GM18909 (cell line): ENCODE results near the gene BST2.
A peak's percentile ranks its signal among the peaks of the same experiment; 100 is the strongest.

ENCODE experiments used
- ATAC-seq: cut with Tn5 transposase; IDR thresholded peaks from one replicate; pipeline ENCODE4 v1.9.1; 2021; ENCODE audit warnings: mild to moderate bottlenecking; ENCODE audit not compliant: unreplicated experiment, poor library complexity

The BST2 gene, protein sequence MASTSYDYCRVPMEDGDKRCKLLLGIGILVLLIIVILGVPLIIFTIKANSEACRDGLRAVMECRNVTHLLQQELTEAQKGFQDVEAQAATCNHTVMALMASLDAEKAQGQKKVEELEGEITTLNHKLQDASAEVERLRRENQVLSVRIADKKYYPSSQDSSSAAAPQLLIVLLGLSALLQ

DNA sequence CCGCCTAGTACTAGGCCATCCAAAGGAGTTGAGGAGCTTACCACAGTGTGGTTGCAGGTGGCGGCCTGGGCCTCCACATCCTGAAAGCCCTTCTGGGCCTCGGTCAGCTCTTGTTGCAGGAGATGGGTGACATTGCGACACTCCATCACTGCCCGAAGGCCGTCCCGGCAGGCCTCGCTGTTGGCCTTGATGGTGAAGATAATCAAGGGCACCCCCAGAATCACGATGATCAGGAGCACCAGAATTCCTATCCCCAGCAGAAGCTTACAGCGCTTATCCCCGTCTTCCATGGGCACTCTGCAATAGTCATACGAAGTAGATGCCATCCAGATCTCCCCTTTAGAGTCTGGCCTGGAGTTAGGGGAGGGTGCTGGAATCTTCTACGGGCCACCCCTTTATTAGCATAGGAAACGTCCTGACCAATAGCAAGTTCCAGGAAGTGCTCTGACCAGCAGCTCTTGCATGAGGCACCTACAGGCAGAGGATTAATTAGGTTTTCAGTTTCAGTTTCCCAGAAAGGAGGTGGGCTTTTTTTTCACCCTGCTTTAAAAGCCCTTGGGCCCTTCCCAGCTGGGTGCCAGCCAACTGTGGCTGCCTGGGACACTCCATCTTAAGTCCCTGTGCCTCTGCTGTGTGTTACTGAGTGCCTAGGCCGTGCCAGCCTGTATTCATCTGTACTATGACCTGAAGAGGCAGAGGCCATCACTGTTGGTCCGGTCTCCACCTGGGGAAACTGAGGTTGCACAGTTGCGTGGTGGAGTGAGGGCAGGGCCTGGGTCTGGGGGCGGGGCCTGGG, at the start of gene BST2:
BST2 (minus strand) TSS at position 381 of the 796 bp plus-strand sequence; CDS start at position 326, 55 bp downstream.
- ATAC-seq: peak; percentile 81

DNA sequence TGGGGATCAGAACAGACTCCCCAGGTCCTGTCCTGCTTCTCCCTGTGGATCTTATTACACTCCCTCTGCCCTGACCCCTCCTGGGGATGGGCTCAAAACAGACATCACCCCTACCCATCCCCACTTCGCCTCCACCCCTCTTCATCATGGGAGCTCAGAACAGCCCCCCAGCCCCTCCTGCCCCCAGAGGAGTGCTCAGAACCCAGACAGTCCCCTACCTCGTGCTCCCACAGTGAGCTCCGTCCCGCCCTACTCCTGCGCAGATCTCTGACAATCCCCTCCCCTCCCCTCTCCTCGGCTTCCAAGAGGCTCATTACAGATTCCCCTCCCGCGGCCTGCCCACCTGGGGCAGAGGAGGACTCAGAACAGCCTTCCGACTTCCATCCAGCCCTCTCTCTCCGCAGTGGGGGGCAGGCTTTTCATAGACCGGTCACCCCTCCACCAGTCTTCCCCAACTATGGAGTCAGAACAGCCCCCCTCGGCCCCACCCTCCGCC, 49.2 kb upstream of the BST2 start:
- no peak for ATAC-seq

DNA sequence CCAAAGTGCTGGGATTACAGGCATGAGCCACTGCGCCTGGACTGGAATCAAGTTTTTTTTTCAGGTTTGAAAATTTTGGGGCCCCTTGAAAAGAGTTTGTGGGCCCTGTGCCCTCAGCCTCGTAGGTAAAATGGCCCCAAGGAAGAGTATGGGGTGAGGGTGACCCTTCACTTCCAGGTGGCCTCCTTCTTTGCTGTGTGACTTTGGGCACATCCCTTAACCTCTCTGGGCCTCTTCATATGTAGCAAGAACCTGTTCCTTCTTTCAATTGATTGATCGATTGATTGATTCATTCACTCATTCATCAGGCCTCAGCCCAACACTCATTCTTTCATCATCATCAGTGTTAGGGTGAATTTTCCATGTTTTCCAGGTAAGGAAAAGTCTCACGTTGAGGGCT, 46.4 kb upstream of the BST2 start:
- ATAC-seq: no peak

DNA sequence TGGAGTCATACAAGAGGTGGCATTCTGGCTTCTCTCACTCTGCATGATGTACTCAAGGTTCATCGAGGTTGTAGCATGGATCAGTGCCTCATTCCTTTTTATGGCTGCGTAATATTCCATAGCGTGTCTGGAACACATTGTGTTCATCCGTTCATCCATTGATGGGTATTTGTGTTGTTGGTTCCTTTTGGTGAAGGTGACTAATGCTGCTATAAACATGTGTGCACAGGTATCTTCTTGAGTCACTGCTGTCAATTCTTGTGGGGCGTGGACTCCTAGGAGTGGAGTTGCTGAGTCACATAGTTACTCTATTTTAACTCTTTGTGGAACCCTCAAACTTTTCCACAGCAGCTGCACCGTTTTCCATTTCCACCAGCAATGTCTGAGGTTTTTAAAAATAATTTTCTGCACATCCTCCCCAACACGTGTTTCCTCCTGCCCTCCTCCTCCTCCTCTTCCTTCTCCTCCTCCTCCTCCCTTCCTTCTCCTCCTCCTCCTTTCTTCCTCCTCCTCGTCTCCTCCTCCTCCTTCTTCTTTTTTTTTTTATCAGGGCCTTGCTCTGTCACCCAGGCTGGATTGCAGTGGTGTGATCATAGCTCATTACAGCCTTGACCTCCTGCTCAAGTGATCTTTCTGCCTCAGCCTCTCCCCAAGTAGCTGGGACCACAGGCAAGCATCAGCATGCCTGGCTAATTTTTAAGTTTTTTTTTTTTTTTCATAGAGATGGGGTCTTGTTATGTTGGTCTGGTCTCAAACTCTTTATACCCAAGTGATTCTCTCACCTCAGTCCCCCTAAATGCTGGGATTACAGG, 45.0 kb upstream of the BST2 start:
- ATAC-seq: no peak

DNA sequence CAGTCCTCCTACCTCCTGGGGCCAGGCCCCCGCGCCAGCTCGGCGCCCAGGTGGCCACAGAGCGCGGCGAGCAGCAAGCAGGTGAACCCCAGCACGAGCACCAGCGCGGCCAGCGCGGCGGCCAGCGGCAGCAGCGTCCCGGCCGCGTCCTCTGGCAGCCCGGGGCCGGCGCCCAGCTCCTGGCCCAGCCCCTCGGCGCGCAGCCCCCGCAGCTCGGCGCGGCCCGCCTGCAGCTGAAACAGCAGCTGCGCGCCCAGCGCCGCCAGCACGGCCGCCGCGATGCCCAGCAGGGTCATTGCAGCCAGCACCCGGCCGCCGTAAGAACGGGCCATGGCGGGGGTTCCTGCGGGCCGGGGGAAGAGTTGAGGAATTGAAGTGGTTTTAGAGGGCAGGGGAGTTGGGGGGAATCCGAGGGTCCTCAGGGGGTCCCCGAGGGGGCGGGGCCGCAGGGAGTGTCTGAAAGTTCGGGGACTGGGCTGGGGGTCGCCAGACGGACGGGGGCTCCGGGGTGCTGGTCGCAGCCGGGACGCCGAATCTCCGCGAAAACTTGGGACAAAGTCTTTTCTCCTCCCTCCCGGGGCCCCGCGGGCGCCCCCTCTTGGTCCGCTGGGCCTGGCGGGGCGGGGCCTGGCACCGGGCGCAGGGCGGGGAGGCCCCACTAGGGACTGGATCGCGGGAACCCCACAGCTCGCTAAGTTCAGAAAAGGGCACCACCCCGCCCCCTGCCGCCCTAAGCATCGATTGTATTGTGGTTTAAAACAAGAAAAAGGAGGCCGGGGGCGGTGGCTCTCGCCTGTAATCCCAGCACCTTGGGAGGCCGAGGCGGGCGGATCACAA, 42.9 kb upstream of the BST2 start, which contains the start of gene TMEM221:
TMEM221 (minus strand) TSS at position 538 of the 837 bp plus-strand sequence; CDS start at position 332, 206 bp downstream.
- no peak for ATAC-seq

DNA sequence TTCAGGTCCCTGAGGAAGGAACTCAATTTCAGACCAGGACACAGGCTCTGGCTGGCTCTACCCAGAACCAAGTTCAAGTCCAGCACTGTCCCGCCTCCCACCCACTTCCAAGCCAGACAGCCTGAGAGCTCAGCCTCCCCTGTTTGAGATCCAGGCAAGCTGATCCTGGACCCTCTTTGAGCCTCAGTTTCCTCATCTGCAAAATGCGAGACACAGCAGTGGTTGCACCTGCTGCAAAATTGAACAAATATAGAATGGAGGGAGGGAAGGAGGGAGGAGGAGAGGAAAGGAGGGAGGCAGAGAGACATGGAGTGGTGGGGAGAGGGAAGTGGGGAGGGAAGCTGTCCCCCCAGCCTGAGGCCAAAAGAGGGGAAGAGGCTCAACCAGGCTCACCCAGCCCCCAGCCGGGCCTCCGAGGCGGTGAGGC, 42.3 kb upstream of the BST2 start:
- ATAC-seq: no peak

DNA sequence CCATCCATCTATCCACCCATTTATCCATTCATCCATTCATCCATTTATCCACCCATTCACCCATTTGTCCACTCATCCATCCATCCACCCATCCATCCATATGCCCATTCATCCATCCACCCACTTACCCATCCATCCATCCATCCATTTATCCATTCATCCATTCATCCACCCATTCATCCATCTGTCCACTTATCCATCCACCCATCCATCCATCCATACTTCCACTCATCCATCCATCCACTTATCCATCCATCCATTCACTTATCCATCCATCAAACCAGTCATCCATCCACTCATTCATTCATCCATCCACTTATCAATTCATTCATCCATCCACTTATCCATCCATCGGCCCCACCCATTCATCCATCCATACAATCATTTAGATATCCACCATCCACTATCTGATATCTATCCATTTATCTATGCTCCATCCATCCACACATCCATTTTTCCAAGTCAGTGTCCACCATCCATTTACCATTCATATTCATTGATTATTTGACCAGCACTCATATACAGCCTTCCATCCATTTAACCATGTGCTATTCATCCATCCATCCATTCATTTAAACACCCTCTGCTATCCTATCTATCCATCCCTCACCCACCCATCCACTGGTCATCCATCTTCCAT, 40.2 kb upstream of the BST2 start:
- no peak for ATAC-seq

DNA sequence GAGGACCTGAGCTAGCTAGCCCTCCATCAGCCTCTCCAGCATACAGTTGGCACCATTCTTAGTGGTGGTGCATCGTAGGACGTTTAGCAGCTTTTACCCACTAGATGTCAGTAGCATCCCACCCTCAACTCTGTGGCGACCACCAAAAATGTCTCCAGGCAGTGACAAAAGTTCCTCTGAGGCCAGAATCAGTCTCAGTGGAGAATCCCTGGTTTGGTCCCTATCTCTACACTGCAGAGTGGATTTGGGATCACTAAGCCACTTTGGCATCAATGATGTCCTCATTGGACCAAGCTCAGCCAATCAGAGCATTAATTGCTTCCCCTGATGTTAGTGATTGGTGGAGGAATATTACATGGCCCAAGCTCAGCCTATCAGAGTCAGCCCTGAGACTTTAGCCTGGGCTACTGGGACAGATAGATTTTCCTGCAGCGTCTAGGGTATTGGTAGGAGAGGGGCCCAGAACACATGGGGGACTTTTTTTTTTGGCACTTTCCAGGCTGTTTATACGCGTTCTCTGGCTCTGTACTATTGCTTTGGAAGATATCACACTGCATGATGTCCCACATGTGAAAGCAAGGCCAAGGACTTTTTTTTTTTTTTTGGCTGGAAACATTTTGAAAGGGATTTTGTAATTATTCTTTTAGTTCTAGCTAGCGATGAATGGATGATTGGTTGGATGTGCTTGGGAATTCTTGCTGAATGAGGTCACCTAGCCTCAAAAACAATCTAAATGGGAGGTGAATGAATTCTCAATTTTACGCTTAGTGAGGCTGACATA, 36.0 kb upstream of the BST2 start:
- ATAC-seq: no peak

DNA sequence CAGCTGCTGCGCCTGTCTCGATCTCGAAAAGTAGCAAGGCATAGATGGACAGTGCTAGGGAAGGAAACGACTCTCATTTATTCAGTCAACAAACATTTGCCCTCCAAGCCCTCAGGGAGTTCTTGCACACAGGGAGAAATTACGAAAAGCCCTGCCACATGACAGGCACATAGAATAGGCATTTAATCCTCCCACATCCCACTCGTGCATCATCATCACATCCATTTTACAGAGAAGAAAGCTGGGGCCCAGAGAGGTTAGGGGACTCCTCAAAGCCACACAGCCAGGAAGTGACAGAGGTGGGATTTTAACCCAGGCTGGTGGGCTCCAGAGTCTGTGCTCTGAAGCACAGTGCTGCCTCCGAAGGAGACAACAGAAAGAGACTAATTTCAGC, 31.4 kb upstream of the BST2 start:
- ATAC-seq: no peak

DNA sequence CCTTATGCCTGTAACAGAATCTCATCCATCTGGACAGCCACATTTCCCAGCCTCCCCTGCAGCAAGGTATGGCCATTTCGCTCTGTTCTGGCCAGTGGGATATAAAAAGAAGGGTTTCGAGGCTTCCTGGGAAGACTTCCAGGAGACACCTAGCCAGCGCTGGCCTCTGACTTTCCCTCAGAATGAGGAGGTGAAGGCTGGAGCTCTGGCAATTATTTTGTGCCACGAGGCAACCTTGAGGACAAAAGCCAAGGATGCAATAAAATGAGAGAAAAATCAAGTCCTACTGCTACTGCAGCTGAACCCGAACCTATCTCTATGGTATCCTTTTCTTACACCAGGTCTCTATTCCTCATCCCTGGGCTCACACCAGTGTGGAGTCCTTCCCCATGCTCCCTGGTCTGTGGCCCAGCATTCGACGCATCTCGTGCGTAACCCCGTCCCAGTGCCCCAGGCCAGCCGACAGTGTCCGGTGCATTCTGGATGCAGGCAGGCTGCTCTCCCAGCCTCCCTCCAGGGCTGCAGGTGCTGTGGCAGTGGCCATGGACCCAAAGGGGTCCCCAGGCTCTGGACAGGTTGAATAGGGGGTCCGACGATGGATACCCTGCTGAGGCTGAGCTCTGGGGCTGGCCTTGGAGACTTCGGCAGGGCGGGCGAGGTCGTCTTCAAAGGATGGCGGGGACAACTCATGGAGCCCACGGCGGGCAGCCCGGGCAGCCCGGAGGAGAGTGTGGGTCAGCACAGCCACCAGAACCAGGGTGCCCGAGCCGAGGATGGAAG, 30.9 kb upstream of the BST2 start:
- ATAC-seq: no peak

DNA sequence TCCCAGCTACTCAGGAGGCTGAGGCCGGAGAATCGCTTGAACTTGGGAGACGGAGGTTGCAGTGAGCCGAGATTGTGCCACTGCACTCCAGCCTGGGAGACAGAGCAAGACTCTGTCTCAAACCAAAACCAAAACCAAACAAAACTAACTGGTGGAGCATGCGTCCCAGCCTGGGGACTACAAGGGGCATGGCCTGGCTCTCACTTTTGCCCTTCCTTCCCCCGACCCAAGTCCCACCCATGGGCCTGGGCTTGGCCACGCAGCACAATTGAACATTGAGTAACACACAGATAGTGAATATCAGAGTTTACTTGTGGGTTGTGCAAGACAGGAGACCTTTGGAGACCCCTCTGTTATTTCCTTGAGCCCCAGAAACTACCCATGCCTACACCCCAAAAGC, 29.8 kb upstream of the BST2 start:
- ATAC-seq: no peak

DNA sequence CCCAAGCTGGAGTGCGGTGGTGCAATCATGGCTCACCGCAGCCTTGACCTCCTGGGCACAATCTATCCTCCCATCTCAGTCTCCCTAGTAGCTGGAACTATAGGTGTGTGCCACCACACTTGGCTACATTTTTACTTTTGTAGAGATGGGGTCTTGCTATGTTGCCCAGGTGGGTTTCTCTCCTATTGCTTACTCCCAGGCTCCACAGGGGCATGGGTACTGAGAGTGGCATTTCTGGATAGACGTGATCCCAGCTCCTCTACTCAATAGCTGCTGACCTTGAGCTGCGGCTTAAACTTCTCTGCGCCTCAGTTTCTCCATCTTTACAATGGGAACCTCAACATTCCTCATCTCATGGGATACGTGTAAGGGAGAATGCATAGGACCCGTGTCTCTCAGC, 26.0 kb upstream of the BST2 start:
- ATAC-seq: no peak

DNA sequence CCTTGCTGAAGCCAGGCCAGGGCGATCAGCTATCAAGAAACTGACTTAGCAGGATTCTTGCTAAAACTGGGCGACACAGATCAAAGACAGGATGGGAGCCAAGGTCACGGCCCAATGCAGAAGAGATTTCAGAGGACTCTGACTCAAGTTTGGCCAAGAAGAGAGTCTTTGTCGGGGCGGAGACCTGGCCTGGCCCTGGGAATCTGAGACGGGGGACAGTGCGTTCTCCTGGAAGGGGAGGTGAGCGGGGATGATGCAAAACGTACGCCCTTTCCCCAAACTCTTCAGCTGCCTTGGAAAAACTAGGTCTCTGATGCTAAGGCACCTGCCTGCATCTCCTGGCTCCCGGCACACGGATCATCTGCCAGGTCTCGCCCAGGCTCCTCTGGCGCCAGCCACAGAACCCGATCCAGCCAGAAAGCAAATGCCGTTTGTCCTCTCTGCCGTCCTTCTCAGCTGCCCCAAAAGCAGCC, 24.2 kb upstream of the BST2 start:
- ATAC-seq: no peak

DNA sequence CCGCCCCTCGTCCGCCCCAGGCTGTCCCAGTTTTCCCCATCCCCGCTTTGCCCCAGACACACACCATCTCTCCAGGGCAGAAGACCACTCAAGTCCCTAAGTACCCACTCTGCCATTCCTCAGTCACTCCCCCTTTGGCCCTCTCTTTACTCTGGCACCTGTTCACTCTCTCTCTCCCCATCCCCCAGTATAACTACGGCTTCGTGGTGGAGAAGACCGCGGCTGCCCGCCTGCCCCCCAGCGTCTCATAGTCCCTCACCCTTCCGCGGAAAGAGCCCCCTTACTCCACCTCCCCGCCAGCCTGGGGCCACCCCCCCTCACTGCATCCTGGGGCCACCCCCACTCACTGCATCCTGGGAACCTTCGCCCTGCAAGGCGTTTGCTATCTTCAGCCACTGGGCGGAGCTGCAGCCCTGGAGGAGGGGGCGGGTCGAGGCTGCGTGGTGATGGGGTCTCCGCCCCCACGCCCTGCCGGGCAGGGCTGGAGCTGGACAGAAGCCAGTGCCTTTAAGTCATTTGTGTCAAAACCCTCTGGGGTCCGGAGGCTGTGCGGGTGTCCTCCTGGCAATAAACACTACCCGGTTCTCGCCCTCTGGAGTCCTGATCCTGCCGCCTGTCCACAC, 19.4 kb upstream of the BST2 start:
- no peak for ATAC-seq

DNA sequence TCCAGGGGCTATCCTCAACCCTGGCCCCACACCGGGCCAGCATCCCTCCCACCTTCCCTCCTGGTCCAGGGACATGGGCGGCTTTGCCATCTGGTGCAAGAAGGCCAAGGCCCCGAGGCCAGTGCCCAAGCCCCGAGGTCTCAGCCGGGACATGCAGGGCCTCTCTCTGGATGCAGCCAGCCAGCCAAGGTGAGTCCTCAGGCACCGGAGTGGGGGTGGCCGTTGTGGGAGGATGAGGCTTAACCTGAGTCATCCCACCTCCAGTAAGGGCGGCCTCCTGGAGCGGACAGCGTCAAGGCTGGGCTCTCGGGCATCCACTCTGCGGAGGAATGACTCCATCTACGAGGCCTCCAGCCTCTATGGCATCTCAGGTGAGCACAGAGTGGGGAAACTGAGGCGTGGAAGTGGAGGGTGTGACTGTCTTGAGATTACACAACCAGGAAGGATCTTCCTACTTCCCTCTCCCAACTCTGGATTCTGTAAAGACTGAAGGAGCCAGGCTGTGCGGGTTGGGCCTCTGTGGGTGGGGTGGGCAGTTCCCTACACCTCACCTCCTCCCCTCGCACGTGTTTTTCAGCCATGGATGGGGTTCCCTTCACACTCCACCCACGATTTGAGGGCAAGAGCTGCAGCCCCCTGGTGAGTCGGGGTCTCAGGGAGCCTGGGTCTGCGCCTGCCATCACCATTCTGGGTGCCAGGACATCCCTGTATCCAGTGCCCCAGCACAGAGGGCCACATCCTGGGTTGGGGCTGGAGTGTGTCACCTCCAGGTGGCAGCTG, 18.2 kb upstream of the BST2 start:
- no peak for ATAC-seq

DNA sequence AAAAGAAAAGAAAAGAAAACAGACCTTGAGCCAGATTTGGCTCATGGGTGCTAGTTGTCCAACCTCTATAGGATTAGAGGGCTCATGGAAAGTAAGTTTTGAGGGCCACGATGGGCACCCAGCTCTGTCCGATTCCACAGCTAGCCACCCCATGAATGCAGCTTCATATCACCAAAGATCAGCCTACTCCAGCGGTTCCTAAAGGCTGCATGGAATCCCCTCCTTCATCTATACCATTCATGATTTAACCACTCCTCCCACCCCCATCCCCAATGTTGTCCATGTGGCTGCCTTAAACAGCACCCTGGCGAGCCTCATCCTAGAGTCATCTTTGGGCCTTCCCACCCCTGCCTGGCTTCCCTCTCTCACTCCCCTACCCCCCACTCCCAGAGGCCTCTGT, 16.5 kb upstream of the BST2 start:
- ATAC-seq: no peak

DNA sequence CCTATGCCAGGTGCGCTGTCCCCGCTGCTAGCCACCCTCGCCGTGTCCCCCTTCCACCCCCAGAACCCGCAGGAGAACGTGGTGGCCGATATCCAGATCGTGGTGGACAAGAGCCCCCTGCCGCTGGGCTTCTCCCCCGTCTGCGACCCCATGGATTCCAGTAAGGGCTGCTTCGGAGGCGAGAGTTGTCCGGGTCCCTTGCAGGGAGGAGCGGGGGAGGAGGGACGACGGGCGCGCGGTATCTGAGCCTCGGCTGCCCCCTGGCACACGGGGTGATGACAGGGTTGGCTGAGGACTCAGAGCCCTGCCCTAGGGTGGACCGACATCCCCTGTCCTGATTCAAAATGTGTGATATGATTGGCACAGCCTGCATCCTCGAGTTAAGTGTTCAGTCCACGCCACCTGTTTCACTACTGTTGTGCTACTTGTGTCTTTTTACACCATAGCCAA, 15.1 kb upstream of the BST2 start:
- ATAC-seq: peak; percentile 14
